GM21723 (cell line): ENCODE data around the gene RNF213.

ENCODE experiments used
- ATAC-seq: cut with Tn5 transposase; IDR thresholded peaks from one replicate; pipeline ENCODE4 v1.9.1; 2021; ENCODE audit warnings: mild to moderate bottlenecking, moderate library complexity; ENCODE audit not compliant: unreplicated experiment

Gene RNF213

GRCh38 chr17:80413771-80414507 lies 153.3 kb downstream of the RNF213 start:
- no peak for ATAC-seq

GRCh38 chr17:80414508-80414802 lies 153.8 kb downstream of the RNF213 start:
- ATAC-seq = peak; percentile 23

- ATAC-seq = peak; percentile 90
These were observed 154.4 kb downstream of the RNF213 start, which contains the start of gene ENDOV for GRCh38 chr17:80414803-80415625. Gene ENDOV (plus strand): TSS chr17:80415167. CDS start chr17:80415195, 28 bp downstream.

- no peak for ATAC-seq
These were observed 155.0 kb downstream of the RNF213 start for GRCh38 chr17:80415626-80416137.

GRCh38 chr17:80416260-80416939 lies 155.7 kb downstream of the RNF213 start:
- ATAC-seq = no peak

- ATAC-seq = no peak
These were observed 156.3 kb downstream of the RNF213 start for GRCh38 chr17:80416940-80417293.

- no peak for ATAC-seq
These were observed 157.9 kb downstream of the RNF213 start for GRCh38 chr17:80418589-80418988.

- ATAC-seq = no peak
These were observed 158.6 kb downstream of the RNF213 start for GRCh38 chr17:80419255-80419654.

GRCh38 chr17:80421381-80422090 lies 160.9 kb downstream of the RNF213 start:
- no peak for ATAC-seq

- ATAC-seq = no peak
These were observed 161.6 kb downstream of the RNF213 start for GRCh38 chr17:80422276-80422675.

- ATAC-seq = no peak
These were observed 162.3 kb downstream of the RNF213 start for GRCh38 chr17:80422981-80423380.

- no peak for ATAC-seq
These were observed 163.0 kb downstream of the RNF213 start for GRCh38 chr17:80423536-80424225.

- no peak for ATAC-seq
These were observed 163.6 kb downstream of the RNF213 start for GRCh38 chr17:80424261-80424660.

- no peak for ATAC-seq
These were observed 164.5 kb downstream of the RNF213 start for GRCh38 chr17:80424878-80425765.

GRCh38 chr17:80425835-80426426 lies 165.3 kb downstream of the RNF213 start:
- ATAC-seq = no peak

- ATAC-seq = no peak
These were observed 166.1 kb downstream of the RNF213 start for GRCh38 chr17:80426671-80427326.

- ATAC-seq = no peak
These were observed 167.0 kb downstream of the RNF213 start for GRCh38 chr17:80427366-80428282.
